Measurements from ENCODE around the gene FBXO5.
"Not testable (repeated sequence)": the region's sequence is repeated elsewhere in the genome, so short reads cannot be mapped to it uniquely, and the experiment has no call there.

FBXO5 gene

DNA sequence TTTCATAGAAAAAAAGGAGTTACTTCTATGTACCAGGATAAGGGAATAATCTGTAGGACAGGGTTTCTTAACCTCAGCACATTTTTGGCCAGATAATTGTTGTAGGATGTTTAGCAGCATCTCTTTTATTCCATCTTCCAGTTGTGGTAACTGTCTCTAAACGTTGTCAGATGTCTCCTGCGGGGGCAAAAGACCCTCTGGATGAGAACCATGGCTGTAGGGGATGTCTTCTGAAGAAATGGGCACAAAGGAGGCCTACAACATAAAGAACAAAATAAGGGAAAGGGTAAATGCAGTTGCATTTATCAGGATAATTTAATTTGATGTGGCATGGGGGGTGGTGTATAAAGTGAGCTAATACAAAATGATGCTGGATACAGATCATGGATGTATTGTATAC, 4.1 kb upstream of the FBXO5 start:
- DNase-seq (ENCODE audit: low spot score), result no peak

DNA sequence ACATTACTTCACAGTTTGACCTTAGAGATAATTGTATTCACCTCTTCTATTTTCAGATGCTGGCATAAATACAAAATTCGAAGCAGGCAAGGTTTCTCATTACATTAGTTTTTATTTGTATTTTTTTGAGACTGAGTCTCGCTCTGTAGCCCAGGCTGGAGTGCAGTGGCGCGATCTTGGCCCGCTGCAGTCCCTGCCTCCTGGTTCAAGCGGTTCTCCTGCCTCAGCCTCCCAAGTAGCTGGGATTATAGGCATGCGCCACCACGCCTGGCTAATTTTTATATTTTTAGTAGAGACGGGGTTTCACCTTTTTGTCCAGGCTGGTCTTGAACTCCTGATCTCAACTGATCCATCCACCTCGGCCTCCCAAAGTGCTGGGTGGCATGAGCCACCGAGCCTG, 2.5 kb upstream of the FBXO5 start:
- not testable (repeated sequence) for DNase-seq (ENCODE audit: low spot score)

DNA sequence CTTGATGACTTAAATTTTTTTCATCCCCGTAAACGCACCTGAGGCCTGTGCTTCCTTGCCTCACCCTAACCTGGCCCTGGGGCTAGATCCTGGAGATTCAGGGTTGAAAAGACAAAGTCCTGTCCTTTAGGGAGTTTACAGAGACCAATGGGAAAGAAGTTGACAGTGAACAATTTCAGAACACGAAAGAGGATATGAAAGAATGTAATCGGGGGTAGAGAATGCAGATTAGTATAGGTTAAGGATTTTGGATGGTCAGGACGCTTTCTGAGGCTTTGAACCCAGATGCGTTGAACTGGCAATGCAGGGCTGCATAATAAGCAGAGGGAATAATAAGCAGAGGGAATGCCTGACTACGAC, 1.7 kb upstream of the FBXO5 start:
- peak; percentile 18 for DNase-seq (ENCODE audit: low spot score)

DNA sequence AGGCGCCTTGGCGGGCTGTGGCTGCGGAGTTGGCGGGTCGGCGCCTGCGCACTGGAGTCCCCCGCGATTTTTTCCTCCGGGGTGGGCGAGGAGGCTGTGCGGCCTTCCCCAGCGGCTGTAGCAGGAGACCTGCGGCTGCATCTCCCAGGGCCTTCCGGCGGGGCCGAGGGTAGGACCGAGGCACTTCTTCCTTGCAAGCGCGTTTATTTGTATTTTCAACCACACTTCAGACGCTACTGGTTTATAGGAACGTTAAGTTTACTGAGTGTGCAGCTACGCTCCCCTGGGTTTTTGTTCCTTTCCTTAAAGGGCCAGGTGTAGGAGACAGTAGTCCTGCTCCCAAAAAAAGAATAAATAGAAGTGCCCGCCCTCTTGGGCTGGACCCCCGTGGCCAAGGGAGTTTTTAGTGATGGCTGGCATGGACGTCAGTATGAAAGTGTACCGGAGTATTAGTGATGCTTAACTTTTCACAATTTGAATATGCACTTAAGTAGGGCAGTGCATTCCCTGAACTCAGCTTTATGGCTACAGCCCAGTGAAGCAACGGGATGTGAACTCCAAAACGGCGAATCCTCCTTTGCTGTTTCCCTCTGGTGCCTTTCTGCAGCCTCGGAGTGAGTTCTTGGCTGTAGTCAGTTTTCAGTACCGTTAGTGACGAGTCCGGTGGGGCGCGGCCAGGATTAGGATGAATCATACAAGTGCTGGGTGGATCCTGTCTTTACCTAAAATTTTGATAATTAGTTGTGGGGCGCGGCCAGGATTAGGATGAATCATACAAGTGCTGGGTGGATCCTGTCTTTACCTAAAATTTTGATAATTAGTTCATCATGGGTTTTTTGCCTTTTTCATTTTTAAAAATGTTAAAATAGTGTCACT, 1.0 kb upstream of the FBXO5 start:
- peak; percentile 96 for DNase-seq (ENCODE audit: low spot score)

DNA sequence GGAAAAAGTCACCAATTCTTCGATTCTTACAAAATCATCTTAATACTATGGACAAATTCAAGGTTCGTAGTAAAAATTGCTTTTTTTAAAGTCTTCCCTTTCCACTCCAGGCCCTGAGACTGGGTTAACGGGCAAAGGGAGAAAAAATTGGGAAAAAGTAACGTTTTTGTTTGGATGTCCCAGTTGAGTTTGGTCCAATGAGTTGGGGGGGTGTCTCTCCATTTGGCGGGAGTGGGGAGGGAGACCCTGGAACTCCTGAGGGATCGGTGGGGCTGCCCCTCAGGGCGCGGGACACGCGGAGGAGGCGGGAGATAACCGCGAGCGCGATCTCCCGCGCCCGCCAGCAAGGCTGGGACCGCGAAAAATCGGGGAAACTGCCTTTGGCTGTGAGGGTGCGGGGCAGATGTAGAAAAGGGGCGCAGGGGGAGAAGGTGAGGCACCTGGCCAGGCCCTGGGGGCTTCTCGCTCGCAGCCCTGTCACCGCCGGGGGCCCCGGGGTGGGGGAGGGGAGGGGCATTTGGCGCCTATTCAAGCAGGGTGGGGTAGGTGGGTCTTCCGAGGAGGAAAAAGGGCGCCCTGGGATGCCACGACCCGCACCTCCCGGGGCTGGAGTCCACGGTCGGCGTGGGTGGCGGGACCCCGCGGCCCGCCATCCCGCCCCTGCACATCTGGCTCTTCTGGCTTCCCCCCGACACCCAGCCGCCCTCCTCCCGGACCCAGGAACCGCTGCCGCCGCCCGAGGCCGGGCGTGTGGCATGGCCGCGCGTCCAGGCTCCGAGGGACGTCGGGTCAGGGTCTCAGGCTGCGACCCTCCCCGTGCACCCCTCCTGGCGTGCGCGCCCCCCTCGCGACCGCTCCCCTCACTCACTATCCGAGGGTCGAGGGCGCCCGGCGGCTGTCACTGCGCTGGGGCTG, 595 bp downstream of the FBXO5 start:
- no peak for DNase-seq (ENCODE audit: low spot score)

DNA sequence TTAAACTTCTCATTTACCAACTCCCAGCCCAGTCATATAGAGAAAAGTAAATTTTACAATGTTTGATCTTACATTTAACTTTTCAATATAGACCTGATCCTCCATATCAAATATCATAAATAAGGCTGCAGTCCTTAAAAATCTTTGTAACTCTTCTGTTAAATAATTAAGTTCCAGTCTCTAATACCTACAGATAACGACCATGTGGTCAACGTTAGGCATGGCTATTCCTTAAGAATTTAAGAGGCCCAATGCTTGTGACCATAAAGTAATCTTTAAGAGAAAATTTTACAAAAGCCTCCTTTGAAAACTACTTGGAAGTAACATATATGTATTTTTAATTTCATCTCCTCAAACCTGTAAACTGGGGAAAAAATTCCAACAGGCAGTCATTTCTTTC, 1.6 kb downstream of the FBXO5 start:
- no peak for DNase-seq (ENCODE audit: low spot score)

DNA sequence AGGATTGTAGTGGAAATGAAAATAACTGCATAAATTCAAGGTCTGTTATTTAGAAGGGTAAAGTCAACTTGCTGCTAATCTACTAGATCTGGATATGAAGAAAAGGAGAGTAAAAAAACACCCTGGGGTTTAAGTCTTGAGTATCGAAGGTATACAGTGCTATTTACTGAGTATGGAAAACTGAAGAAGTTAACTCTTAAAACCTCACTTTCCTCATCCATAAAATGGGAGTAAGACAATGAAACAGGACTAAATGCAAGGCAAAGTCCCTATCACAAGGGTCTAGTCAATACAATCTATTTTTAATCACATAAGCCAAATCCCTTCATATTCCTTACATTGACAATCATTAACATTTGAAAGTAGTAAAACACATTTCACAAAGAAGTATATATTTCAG, 2.2 kb downstream of the FBXO5 start:
- DNase-seq (ENCODE audit: low spot score), result no peak

DNA sequence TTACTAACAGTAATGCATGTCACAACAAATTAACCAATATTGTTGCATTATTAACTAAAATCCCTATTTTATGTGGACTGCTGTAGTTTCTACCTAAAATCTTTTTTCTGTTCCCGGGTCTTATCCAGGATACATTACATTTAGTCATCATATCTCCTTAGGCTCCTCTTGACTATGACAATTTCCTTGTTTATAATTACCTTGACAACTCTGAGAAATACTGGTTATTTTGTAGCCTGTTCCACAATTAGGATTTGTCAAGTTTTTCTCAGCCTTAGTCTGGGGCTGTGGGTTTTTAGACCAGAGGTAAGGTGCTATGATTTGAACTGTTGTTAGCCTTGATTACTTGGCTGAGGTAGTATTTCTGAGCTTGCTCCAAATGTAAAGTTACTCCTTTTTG, 3.7 kb downstream of the FBXO5 start:
- no peak for DNase-seq (ENCODE audit: low spot score)

DNA sequence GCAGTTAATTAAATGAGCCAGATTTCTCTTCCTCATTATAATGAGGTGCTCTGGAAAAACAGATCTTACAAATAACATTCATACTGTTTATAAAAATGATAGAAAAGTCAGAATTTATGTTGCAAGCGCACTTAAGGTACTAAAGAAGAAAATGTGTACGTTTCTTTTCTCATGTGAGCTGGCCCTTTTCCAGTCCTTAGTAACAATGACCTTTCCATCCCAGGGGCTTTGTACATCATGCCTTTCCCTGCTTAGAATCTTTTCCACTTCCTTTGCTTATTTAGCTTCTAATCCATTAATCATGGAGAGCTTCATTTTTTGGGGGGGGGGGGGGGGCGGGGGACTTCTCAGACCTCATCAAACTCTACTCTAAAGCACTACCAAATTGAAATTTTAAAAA, 4.8 kb downstream of the FBXO5 start:
- no peak for DNase-seq (ENCODE audit: low spot score)

DNA sequence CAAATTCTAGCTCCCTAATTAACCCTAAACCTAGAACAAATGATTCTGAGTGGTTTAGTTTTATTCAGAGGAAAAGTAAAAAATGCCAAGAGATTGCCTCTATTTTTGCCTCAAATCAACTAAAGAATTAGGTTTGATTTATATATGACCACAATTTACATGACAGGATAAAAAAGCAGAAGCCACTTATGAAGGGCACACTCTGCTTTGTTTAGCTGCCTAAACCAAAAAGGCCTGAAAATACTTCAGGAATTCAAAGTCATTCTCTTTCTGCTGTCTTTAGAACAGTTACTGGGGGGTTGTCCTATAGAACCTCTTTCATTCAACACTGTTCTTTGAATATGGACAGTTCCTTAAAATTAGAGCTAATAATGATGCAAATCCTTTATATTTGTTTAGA, 5.3 kb downstream of the FBXO5 start:
- no peak for DNase-seq (ENCODE audit: low spot score)

DNA sequence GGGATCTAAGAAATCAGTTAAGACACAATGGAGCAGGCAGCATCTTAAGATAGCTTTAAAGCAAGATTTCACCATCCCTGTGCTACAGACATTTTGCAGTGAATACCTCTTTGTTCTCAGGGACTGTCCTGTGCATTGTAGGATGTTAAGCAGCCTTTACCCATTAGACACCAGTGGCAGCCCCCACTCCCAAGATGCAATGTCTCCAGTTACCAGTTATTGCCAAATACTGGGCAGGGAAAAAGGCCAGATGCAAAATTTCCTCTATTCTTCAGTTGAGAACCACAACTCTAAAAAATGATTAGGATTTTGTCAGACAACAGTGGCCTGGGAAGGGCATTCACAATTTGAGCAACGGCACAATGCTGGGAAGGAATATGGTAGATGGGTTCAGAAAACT, 6.1 kb downstream of the FBXO5 start:
- DNase-seq (ENCODE audit: low spot score), result no peak

DNA sequence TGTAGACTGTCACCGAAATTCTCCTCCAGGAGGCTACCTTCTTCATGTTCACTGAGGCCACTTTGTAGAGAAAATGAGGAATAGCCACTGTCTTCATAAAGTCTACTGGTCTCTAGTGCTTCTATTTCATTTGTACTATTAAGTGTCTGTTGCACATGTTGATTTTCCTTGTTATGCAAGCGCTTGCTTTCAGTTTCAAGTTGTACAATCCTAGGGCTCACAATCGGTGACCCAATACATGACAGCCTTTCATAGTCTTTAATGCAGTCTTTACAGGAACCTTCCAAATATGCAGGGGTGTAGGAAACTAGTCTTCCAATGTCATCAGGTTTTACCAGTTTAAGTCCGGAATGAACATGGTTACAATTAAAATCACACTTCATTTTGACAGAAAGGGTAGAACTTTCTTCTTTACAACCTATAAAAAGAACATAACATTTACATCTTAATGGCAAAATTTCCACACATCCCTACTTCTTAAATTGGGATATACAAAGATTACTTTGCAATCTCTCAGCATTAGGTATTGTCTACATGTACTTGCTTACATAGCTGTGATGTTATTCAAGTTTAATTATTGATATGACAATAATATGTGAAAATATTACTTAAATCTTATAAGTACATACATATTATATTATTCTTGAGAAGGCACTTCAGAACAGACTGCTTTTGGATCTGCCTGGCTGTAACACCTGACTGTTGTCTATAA, 7.5 kb downstream of the FBXO5 start:
- no peak for DNase-seq (ENCODE audit: low spot score)

DNA sequence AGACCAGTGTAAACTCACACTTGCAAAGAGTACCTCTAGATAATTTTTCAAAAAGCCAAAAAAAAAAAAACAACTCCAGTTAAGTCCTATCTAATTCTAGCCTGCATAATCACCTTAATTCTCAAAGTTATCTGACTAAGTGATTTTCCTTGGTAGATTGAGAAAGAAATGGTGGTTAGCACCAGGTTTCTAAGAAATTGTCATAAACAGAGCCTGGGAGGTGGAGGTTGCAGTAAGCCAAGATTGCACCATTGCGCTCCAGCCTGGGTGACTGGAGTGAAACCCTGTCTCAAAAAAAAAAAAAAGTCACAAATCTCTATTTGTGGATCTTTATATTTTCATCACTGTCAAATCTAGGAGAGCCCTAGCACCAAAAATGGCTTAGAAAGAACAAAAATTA, 8.9 kb downstream of the FBXO5 start:
- DNase-seq (ENCODE audit: low spot score), result no peak

DNA sequence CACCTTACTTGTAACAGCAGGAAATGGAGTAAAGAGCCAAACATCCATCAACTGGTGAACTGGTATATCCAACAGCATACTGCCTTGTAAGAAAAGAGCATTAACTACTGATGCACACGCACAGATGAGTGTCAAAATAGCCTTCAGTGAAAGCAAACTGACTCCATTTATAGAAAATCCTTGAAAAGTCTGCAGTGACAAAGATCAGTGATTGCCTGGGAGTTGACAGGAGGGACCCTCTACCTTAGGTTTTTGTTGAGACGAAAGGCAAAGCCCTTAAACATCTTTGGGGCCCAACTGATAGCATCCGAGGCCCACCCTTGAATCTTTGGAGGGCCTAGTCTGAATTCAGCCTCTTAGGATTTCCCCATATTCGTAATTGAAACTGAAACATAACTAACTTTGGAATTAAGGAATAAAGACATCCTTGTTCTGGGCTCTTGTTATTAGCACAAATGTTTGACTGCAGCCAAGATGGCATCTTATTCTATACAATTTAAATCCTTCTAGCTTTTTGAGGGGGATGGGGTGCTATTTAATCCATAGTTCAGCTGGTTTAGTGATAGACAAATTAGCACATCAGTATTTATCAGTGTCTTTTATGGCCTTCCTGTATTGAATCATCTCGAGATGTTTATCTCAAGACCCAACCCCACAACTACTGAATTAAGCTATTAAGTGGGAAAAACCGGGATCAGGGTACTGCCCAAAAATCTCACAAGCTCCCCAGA, 13.0 kb downstream of the FBXO5 start:
- DNase-seq (ENCODE audit: low spot score), result no peak

DNA sequence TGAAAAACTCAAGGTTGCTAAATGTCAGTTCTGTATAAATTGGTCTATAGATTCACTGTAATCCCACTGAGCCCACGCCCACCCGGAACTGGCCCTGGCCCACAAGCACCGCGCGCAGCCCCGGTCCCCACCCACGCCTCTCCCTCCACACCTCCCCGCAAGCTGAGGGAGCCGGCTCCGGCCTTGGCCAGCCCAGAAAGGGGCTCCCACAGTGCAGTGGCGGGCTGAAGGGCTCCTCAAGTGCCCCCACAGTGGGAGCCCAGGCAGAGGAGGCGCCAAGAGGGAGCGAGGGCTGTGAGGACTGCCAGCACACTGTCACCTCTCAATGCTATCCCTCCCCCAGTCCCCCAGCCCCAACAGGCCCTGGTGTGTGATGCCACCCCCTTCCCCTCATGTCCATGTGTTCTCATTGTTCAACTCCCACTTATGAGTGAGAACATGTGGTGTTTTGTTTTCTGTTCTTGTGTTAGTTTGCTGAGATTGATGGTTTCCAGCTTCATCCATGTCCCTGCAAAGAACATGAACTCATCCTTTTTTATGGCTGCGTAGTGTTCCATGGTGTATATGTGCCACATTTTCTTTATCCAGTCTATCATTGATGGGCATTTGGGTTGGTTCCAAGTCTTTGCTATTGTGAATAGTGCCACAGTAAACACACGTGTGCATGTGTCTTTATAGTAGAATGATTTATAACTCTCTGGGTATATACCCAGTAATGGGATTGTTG, 16.5 kb downstream of the FBXO5 start:
- not testable (repeated sequence) for DNase-seq (ENCODE audit: low spot score)

DNA sequence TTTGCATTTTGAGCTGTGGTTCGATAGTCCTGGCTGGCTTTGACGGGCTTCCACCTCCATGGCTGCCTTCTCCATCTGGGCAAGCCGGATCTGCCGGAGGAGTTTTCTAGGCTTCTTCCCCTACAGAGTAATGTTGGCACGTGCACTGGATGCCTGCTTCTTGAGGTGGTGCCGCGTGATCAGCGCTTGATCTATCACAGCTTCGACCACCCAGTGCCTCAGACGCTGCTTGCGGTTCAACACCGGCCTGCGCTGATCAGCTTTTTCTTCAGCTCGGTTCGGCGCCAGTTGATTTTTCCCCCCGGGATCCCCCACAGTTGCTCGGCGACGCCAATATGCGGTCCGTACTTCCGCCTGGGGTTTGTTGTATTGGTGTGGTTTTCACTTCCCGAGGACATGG, 23.5 kb downstream of the FBXO5 start:
- no peak for DNase-seq (ENCODE audit: low spot score)

DNA sequence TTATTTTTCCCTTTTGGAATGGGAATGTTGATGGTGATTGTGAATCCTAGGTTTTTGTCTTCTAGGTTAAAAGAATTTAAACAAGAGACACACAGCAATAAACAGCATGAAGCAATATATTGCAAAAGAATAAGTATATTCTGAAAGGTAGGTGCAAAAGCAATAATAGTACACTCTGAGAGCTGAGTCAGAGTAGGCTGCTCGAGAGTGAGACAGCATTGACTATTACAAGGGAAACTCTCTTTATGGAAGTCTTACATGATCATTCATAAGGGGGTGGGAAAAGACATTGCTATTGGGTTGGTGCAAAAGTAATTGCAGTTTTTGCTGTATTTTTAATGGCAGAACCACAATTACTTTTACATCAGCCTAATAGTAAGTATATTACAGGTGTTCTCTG, 25.0 kb downstream of the FBXO5 start:
- no peak for DNase-seq (ENCODE audit: low spot score)

DNA sequence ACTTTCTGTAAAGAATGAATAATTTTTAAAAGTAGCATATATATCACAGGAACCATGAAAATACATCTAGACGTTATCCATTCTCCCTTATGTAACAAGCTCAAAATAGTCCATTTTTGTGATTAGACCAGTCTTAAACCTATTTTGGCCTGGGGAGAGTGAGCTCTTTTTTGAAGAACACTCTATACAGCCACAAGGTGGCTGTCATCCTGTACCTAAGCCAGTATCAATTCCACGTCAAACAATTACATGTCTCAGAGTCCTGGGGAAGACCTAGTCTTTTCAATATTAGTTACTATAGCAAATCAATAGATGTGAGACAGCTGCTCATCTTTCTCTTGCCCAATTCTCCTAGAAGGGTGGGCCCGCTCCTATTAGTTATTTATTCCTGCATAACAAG, 28.4 kb downstream of the FBXO5 start:
- no peak for DNase-seq (ENCODE audit: low spot score)

DNA sequence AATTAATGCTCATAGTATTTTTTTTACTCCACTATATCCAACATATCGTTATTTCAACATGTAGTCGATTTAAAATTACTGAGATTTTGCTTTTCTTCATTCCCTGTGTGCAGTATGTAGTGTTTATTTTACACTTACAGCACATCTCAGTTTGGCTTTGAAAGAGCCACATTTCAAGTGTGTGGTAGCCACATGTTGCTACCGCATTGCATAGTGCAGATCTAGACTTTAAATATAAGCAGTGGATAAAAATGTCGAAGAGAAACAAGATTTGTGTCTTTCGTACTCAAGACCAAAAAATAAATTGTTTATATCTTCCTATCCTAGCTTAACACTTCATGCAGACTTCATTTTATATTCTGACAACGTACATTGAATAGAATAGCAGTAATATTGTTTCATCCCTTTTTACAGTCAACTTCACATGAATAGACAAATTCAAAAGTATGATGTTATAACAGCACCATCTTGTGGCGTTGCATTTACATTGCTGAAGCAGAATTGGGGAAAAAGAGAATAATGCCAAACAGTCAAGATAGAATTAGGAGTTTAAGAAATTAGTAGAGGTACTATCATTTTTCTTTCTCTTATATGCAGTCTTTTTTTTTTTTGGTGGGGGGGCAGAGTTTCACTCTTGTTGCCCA, 29.9 kb downstream of the FBXO5 start:
- DNase-seq (ENCODE audit: low spot score), result peak; percentile 56

DNA sequence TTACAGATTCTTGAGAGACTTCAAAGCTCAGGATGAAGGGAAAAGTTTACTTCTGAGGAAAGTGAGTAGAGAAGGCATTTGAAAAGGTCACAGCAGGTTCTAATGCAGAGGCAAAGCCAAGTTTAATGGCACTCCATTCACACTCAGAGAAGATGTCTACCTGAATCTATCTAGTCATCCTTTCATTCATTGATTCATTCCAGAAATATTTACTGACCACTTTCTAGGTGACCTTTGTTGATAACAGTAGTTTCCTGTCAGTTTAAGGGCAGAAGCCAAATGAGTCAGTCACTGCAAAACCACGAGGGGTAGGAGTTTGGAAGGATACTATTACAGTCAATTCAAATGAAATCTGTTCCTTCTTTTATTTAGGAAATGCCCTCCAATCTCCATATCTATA, 30.8 kb downstream of the FBXO5 start:
- DNase-seq (ENCODE audit: low spot score), result no peak

DNA sequence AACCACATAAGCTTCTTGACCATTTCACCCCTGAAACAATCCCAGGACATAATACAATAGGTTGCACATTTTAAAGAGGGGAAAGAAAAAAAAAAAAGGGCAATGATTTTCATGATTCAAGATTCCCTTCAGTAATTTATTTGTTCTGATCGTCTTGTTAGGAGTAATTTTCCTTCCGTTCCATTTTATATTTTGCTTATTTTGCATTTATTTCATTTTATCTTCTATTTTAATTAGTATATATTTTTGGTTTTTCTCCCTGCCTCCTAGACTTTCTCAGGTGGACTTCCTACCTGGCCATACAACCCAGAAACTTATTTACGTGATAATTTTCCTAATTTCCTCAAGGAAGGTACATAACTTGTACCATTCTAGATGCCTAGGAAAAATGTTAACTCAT, 32.6 kb downstream of the FBXO5 start:
- DNase-seq (ENCODE audit: low spot score), result no peak
